ENCODE results near the gene FOXD1. TPM values are rescaled to one million over a fixed set of nuclear protein-coding genes. Genes with fewer than 3 reads are reported as not detected.
"Not testable (repeated sequence)": the region's sequence is repeated elsewhere in the genome, so short reads cannot be mapped to it uniquely, and the experiment has no call there.

The FOXD1 gene
- total and polyA plus RNA-seq, 2 of the 4 experiments (the other 2 are of a cell fraction), result 3.2 to 23.1 TPM

- no peak for TF ChIP-seq CHD1 (IDR thresholded peaks at IDR 0.05; ENCODE audit: low read depth, low read length)
Measured at GRCh38 chr5:73411936-73412596, 36.5 kb downstream of the FOXD1 start (continued).

DNA sequence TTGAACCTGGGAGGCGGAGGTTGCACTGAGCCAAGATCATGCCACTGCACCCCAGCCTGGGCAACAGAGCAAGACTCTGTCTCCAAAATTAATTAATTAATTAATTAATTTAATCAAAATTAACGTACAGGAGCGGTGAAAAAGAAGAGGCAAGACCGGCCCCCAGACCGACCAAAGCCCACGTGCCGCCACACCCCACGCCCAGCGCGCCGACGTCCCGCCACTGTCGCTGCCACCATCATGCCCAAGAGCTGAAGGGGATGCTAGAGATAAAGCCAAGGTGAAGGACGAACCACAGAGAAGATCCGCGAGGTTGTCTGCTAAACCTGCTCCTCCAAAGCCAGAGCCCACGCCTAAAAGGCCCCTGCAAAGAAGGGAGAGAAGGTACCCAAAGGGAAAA, 38.6 kb downstream of the FOXD1 start:
- H3K14ac ChIP-seq (replicated peaks; ENCODE audit: low read depth, low read length); H4K20me1 ChIP-seq (ENCODE audit: insufficient read depth, low read length); H3K9me1 ChIP-seq (ENCODE audit: insufficient read depth, low read length); H3K79me1 ChIP-seq (ENCODE audit: low read depth in 1 of 2, low read length in 2 of 2); POLR2A ChIA-PET (ENCODE audit: unreplicated experiment); ATAC-seq (ENCODE audit: low read depth); H3K27ac ChIP-seq (ENCODE audit: insufficient read depth, low read length); intact Hi-C loops (cut with micrococcal nuclease); BruUV-seq (replicated peaks); DNase-seq; H4K91ac ChIP-seq (ENCODE audit: insufficient read depth, low read depth, low read length); H3K23ac ChIP-seq (ENCODE audit: low read depth, low read length); in situ Hi-C loops (cut with MboI; ENCODE audit: low sequenced_read_pairs); H3K36me3 ChIP-seq (ENCODE audit: control insufficient read depth, insufficient read depth, low read length); H4K5ac ChIP-seq (ENCODE audit: low read depth, low read length); H3K4me2 ChIP-seq (ENCODE audit: low read depth, low read length); H3K27me3 ChIP-seq (ENCODE audit: control insufficient read depth, insufficient read depth, low read length); dilution Hi-C loops (cut with HindIII; ENCODE audit: low sequenced_read_pairs, unreplicated experiment); H2BK15ac ChIP-seq (ENCODE audit: low read depth, low read length); H2BK20ac ChIP-seq (ENCODE audit: low read depth, low read length); H3K56ac ChIP-seq (ENCODE audit: extremely low read depth, insufficient read depth, low read length); H2AK5ac ChIP-seq (ENCODE audit: low read depth, low read length); CTCF ChIA-PET; H2AK9ac ChIP-seq (replicated peaks; ENCODE audit: low read depth, low read length, poor library complexity); H3K4me3 ChIP-seq (ENCODE audit: insufficient read depth, low read depth, low read length); H4K8ac ChIP-seq (ENCODE audit: low read depth in 2 of 2, low read length in 2 of 2); H3K18ac ChIP-seq (ENCODE audit: low read depth, low read length); H3K4me1 ChIP-seq (ENCODE audit: control insufficient read depth, insufficient read depth, low read length); H2AFZ ChIP-seq (replicated peaks; ENCODE audit: low read length, poor library complexity); H3K4ac ChIP-seq (ENCODE audit: low read depth, low read length); H2BK120ac ChIP-seq (ENCODE audit: low read depth, low read length); H3K9me3 ChIP-seq (ENCODE audit: control insufficient read depth, insufficient read depth, low read length); H3K9ac ChIP-seq (ENCODE audit: low read depth, low read length); H2BK5ac ChIP-seq (ENCODE audit: low read depth, low read length, poor library complexity, severe bottlenecking): not testable (repeated sequence)
- no CpG with 5 or more reads among the region's 18 CpGs for WGBS, 2 experiments (ENCODE audit: extremely low coverage in 2 of 2, insufficient read length in 1 of 2)

Measured in IMR-90 (cell line).